Measurements from ENCODE around the gene C20orf202.

- TF ChIP-seq CTCF (IDR thresholded peaks at IDR 0.05; ENCODE audit: low read length), result no peak
- no peak for TF ChIP-seq EZH2 (IDR thresholded peaks at IDR 0.05; ENCODE audit: borderline replicate concordance, low read length)
These were observed 1.3 kb downstream of the C20orf202 start for GRCh38 chr20:1204576-1204975.
